Activated gamma-delta T cell treated with Interleukin-2 at 50 U/mL for 16 hours (primary cell): Measurements from ENCODE around the gene LRRC4B.

ENCODE experiments used
- DNase-seq: peaks from one replicate; pipeline ENCODE4 v3.0.0-alpha.2; 2020

Gene LRRC4B

GRCh38 chr19:50501568-50502475 lies 66.4 kb downstream of the LRRC4B start:
- DNase-seq, result no peak

DNA sequence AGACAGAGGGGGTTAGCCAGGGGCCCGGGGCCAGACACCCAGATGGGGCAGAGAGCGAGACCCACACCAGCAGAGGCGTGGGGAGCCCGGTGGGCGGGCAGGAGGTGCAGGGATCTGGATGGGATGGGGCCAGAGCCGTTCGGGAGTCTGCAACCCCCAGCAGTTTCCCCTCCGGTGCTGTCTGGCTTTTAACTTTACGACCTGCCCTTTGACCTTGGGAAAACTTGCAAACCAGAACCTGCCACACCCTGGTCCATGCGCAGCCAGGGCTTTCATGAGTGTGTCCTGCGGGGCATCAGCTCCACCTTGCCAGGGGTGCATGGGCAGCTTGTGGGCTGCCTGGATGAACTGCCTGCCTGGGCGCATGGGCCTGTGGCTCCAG lies 67.1 kb downstream of the LRRC4B start:
- DNase-seq, result no peak

- no peak for DNase-seq
Measured at GRCh38 chr19:50500753-50501151, 67.5 kb downstream of the LRRC4B start.

DNA sequence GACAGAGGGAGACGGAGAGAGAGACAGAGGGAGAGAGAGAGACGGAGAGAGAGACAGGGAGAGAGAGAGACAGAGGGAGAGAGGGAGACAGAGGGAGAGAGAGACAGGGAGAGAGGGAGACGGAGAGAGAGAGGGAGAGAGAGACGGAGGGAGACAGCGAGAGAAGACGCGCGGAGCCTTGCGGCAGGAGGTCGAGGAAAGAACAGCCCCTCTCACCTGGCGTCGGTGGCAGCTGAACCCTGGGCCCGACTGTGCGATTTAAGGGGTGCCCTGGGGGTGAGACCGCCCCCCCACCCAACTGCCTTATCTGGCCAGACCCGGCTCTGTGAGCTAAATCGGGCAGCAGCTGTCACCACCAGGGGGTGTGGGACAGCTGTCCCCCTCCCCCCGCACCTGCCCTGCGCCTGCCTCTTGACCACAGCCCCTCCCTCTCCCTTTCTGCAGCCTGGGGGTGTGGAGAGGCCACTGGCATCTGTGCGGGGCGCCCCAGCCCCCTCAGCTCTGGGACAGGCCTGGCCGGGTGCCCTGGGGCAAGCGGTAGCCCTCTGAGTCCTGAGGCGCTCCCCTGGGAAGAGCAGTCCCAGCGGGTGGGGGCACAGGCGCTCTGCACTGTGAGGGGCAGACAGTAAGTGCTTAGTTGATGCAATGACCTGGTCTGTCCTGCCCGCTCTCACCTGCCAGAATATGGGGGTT lies 68.0 kb downstream of the LRRC4B start:
- no peak for DNase-seq

DNA sequence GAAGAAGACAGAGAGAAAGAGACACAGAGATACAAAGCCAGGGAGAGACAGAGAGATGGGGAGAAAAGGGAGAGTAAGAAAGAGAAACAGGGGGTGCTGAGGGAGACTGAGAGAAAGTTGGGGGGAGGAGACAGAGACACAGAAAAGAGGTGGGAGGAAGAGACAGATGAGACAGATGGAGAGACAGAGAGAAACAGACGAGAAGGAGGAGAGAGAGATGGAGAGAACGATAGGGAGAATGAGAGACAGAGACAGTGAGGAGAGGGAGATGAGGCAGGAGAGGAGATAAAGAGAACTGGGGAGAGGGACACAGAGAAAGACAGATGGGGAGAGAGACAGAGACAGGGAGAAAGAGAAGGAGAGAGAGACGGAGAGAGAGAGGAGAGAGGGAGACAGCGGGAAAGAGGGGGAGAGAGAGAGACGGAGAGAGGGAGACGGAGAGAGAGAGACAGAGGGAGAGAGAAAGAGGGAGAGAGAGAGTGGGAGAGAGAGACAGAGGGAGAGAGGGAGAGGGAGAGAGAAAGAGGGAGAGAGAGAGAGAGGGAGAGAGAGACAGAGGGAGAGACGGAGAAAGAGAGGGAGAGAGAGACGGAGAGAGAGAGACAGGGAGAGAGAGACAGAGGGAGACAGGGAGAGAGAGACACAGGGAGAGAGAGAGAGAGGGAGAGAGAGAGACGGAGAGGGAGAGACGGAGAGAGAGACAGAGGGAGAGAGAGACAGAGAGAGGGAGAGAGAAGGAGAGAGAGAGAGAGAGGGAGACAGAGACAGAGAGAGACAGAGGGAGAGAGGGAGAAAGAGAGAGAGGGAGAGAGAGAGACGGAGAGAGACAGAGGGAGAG lies 69.8 kb downstream of the LRRC4B start:
- no peak for DNase-seq

DNA sequence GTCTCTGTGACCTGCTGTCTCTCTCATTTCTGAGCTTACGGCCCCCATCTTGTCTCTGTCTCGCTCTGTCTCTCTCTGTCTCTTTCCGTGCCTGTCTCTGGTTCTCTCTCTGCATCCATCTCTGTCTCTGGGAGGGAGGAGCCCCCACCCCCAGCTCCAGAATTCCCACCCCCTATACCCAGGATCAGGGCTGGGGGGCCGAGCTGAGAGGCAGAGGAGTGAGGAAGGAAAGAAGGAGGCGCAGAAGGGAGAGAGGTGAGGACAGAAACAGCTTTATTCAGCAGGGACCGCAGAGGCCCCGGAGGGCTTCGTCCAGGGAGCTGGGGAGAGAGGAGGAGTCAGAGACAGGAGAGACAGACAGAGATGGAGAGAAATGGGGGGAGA lies 71.2 kb downstream of the LRRC4B start:
- no peak for DNase-seq

DNA sequence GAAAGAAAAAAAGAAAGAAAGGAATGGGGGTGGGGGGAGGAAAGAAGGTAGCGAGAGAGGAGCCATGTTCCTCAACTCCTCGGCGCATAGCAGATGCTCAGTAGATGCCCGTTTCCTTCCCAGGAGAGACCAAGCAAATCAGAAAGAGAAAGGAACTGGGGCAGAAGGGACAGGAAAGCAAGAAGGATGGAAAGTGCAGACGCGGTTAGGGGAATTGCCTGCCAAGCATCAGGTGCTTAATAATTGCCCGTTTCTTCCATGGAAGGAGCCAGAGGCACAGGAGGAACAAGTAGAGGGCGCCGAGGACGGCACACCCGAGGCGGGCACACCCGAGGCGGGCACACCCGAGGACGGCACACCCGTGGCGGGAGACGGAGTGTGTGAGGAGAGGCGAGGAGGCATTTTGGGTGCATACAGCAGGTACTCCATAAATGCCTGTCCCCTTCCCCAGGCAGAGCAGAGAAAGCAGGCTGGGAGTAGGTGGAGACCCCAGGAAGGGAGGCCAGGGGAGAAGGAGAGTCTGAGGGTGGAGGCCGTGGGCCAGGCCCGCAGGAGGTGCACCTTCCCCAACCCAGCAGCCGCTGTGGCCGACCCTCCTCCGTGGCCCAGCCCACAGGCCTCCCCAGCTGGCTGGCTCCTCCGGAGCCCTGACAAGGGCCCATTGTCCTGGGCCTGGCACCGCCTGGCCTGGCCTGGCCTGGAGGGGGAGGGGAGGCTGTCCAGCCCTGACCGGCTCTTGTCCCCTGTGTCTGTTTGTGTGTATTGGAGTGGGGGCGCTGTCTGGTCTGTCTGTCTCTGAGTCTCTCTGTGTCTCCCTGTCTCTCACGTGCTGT lies 71.8 kb downstream of the LRRC4B start:
- no peak for DNase-seq

DNA sequence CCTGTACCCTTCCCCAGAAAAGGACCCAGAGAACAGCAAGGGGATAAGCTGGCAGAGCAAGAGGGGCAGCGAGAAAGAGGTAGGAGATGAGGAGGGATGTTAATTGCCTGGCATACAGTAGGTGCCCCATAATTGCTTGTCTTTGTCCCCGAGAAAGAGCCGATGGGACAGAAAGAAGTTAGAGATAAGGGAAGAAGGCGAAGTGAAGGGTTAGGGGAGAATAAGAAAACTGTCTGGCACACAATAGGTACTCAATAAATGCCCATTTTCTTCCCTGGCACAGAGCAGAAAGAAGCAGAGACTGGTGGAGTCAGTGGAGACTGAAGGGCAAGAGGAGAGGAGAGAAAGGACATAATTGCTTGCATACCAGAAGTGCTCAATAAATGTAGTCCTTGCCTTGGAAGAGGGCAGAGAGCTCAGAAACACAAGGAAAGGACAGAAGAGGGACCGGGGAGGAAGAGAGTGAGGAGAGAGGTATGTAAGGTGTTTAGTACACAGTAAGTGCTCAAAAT lies 73.2 kb downstream of the LRRC4B start:
- DNase-seq, result no peak

GRCh38 chr19:50494186-50495019 lies 73.8 kb downstream of the LRRC4B start:
- DNase-seq, result no peak

DNA sequence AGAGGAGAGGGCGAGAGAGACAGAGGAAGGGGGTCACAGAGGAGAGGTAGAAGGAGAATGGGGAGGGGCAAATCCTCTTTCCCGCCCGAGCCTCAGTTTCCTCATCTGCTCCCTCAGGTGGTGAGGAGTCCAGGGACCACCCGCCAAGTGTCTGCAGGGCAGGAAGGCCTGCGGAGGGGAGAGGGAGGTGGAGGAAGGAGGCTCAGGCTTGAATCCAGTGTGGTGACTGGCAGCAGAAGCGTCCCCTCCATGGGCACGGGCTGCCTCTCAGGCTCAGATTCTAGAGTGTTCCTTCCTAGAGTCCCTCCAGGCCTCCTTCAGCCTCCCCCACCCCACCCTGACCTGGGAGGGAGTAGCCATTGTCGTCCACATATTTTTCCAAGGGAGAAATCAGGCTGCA lies 75.1 kb downstream of the LRRC4B start:
- no peak for DNase-seq

GRCh38 chr19:50492303-50493052 lies 75.8 kb downstream of the LRRC4B start:
- DNase-seq, result no peak

- no peak for DNase-seq
Measured at GRCh38 chr19:50490991-50491472, 77.2 kb downstream of the LRRC4B start.

DNA sequence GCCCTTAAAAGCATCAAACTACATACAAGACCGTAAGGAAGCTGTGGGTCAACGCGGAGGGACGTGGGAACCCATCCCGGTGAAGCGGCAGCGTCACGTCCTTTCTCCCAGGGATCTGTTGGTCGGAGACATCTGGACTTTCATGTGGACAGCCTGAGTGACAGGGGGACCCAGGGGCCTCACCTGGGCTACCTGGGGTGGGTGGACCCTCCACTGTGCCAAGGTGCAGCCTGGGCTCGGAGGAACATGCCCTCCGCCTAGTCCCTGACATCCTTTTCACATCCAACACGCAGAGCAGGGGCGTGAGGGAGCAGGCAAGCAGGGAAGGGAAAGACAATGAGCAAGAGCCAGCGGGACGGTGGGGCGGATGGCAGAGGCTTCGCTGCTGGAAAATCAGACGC lies 77.8 kb downstream of the LRRC4B start:
- DNase-seq, result no peak

DNA sequence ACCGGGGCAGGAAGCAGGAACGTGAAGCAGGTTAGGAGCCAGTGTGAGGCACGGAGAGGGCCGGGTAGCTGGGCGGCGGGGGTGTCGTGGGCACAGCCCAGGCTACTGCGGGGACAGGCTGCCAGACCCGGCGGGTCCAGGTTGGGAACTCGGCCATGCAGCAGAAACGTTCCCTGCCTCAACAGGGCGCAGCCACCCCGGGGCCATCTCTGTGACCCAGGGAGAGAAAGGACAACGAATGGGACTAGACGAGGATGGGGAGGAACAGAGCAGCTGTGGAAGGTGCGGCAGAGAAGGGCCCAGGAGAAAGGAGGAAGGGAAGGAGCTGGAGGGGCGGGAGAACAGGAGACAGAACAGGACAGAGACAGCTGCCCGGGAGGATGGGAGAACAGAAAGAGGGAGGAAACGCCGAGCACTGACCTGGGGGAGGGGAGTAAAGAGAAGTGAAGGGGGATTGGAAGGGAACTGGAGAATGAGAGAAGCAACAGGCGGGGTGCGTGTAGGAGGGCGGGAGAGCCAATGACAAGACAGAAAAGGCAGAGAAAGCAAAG lies 78.7 kb downstream of the LRRC4B start:
- no peak for DNase-seq

GRCh38 chr19:50488389-50489194 lies 79.6 kb downstream of the LRRC4B start:
- DNase-seq, result no peak

GRCh38 chr19:50486823-50487515 lies 81.3 kb downstream of the LRRC4B start:
- peak; percentile 39 for DNase-seq

DNA sequence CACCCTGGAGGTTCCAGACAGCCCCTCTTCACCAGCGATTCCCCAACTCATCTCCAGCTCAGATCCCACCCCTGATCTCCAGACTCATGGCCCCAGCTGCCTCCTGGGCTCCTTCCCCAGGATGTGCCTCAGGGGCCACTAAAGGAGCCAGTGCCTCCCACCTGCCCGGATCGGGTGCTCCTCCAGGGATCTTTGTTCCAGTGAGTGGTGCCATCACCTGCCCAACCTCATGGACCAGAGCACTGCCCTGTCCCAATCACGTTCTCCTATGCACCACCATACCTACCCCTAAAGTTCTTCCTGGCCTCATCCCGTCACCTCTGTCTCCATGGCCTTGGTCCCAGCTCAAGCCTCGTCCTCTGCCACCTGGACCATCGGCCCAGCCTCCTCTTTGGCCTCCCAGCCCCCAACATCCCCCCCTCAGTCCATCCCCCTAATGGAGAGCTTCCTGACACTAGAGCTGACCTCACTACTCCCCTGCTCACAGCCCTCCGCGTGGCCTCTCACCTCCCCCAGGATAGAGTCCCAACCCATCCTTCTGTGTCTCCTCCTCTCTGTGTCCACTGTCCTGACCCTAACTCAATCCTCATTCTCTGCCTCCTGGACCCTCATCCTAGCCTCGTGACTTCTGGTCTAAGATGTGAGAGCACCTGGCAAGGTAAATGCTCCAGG lies 82.8 kb downstream of the LRRC4B start:
- DNase-seq, result no peak

DNA sequence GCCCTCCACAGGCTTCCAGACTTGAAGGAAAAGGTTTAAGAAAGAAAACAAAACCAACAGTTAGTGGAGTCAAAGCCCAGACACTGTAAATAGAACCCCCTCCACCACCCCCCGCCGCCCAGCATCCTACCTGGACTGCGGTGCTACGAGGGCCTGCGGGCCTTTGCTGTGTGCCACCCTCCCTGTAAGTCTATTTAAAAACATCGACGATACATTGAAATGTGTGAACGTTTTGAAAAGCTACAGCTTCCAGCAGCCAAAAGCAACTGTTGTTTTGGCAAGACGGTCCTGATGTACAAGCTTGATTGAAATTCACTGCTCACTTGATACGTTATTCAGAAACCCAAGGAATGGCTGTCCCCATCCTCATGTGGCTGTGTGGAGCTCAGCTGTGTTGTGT lies 85.3 kb downstream of the LRRC4B start:
- DNase-seq, result no peak
